Measurements from ENCODE around the gene CTIF.

Gene CTIF

GRCh38 chr18:48551100-48551499, 12.3 kb downstream of the CTIF start:
- DNase-seq (ENCODE audit: low read depth) = no peak

GRCh38 chr18:48552130-48552529, 13.3 kb downstream of the CTIF start:
- DNase-seq (ENCODE audit: low read depth) = no peak

- DNase-seq (ENCODE audit: low read depth) = no peak
These were observed 14.4 kb downstream of the CTIF start for GRCh38 chr18:48553236-48553635.

- DNase-seq (ENCODE audit: low read depth) = no peak
These were observed 16.0 kb downstream of the CTIF start for GRCh38 chr18:48554610-48555400.

- DNase-seq (ENCODE audit: low read depth) = no peak
These were observed 16.7 kb downstream of the CTIF start for GRCh38 chr18:48555465-48555995.

GRCh38 chr18:48557640-48558174, 18.9 kb downstream of the CTIF start:
- DNase-seq (ENCODE audit: low read depth) = no peak

- DNase-seq (ENCODE audit: low read depth) = no peak
These were observed 19.4 kb downstream of the CTIF start for GRCh38 chr18:48558248-48558647.

- no peak for DNase-seq (ENCODE audit: low read depth)
These were observed 21.7 kb downstream of the CTIF start for GRCh38 chr18:48560491-48560890.

- no peak for DNase-seq (ENCODE audit: low read depth)
These were observed 23.2 kb downstream of the CTIF start for GRCh38 chr18:48562075-48562474.

- no peak for DNase-seq (ENCODE audit: low read depth)
These were observed 24.2 kb downstream of the CTIF start for GRCh38 chr18:48563027-48563426.

GRCh38 chr18:48564139-48564538, 25.3 kb downstream of the CTIF start:
- DNase-seq (ENCODE audit: low read depth) = no peak

- DNase-seq (ENCODE audit: low read depth) = no peak
These were observed 26.3 kb downstream of the CTIF start for GRCh38 chr18:48565105-48565504.

GRCh38 chr18:48566589-48566988, 27.8 kb downstream of the CTIF start:
- DNase-seq (ENCODE audit: low read depth) = no peak

GRCh38 chr18:48567388-48567787, 28.6 kb downstream of the CTIF start:
- DNase-seq (ENCODE audit: low read depth) = no peak

- DNase-seq (ENCODE audit: low read depth) = no peak
These were observed 30.5 kb downstream of the CTIF start for GRCh38 chr18:48569139-48569914.

- DNase-seq (ENCODE audit: low read depth) = no peak
These were observed 31.1 kb downstream of the CTIF start for GRCh38 chr18:48569915-48570264.

- DNase-seq (ENCODE audit: low read depth) = no peak
These were observed 31.5 kb downstream of the CTIF start for GRCh38 chr18:48570313-48570712.

GRCh38 chr18:48571639-48572384, 33.0 kb downstream of the CTIF start:
- no peak for DNase-seq (ENCODE audit: low read depth)

- DNase-seq (ENCODE audit: low read depth) = no peak
These were observed 33.7 kb downstream of the CTIF start for GRCh38 chr18:48572402-48573126.

- no peak for DNase-seq (ENCODE audit: low read depth)
These were observed 34.9 kb downstream of the CTIF start for GRCh38 chr18:48573632-48574283.

GRCh38 chr18:48574667-48575300, 36.0 kb downstream of the CTIF start:
- DNase-seq (ENCODE audit: low read depth) = no peak
